ENCODE measurements around the gene DAB2IP.

The DAB2IP gene

DNA sequence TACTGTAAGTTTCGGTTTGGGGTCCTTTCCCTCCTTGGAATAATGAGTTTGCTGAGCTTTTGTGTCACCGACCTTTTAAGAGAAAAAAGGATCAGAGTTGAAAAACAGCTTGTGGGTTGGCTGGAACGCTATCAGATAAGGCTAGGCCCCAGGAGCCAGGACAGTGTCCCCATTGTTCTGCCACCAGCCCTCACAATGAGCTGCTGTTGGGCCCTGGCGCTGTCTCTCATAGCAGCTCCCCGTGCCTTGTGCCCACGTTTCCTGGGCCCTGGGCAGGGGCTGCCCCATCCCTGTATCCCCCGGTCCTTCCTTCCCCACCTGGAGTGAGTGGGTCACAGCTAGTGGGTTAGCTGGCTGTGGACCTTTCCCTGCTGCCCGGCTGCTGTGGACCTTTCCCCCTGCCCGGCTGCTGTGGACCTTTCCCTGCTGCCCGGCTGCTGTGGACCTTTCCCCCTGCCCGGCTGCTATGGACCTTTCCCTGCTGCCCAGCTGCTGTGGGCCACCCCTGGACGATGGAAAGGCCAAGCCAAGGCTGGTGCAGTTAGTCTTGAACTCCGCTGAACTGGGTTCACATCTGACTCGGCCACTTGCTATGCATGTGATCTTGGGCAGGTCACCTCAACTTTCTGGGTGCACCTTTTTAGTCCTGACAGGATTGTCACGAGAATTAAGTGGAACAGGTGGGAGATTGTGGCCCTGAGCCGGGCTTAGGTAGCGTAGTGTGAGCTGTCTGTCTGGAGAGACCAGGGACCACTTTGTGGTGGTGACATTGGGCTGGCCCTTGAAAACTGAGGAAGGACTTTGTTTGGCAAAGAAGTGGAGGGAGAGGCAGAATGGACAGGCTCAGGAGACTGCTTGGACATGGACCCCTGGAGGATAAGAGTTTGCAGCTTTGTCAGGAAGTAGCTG lies 99.5 kb downstream of the DAB2IP start:
- H3K27ac Mint-ChIP-seq = no peak overlapping the region
- no peak overlapping the region for H3K4me3 Mint-ChIP-seq
- H3K36me3 Mint-ChIP-seq = no peaks in the 10 kb centered on the region
- H3K4me1 Mint-ChIP-seq = peaks cover 16% of the 10 kb centered on the region
- H3K27me3 Mint-ChIP-seq = no peaks in the 10 kb centered on the region
- H3K9me3 Mint-ChIP-seq = no peaks in the 10 kb centered on the region

GRCh38 chr9:121751686-121752445 lies 100.4 kb downstream of the DAB2IP start:
- Mint-ChIP-seq H3K4me3 (no peak overlapping the region), H3K4me1 (peaks cover 12% of the 10 kb centered on the region), H3K27ac (no peak overlapping the region), H3K9me3 (no peaks in the 10 kb centered on the region), H3K27me3 (no peaks in the 10 kb centered on the region), H3K36me3 (no peaks in the 10 kb centered on the region)

DNA sequence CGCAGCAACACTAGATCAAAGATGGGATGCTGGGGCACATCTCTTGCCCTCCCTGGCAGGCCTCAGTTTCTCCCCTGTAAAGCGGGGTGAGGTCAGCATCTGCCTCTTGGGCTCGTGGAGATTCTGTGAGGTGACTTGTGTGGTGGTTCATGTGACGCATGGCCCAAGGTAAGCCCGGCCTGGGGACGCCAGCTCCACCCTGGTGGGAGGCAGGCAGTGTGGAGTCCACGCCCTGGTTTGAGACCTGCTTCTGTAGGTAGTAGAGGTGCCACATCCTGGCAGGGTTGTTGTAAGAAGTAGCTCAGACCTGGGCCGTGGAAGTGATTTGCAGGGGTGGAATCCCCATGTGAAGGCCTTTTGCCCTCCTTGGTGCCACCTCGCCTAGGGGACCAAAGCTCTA lies 101.5 kb downstream of the DAB2IP start:
- Mint-ChIP-seq H3K4me3 (no peak overlapping the region), H3K36me3 (no peaks in the 10 kb centered on the region), H3K4me1 (peaks cover 7% of the 10 kb centered on the region), H3K9me3 (no peaks in the 10 kb centered on the region), H3K27me3 (no peaks in the 10 kb centered on the region), H3K27ac (no peak overlapping the region)

GRCh38 chr9:121753802-121754654 lies 102.6 kb downstream of the DAB2IP start:
- Mint-ChIP-seq H3K9me3 (no peaks in the 10 kb centered on the region), H3K36me3 (no peaks in the 10 kb centered on the region), H3K4me3 (no peak overlapping the region), H3K4me1 (no peaks in the 10 kb centered on the region), H3K27me3 (no peaks in the 10 kb centered on the region), H3K27ac (no peak overlapping the region)

- no peak overlapping the region for H3K27ac Mint-ChIP-seq
- H3K36me3 Mint-ChIP-seq = no peaks in the 10 kb centered on the region
Measured at GRCh38 chr9:121754655-121755436, 103.4 kb downstream of the DAB2IP start.

GRCh38 chr9:121755581-121755980 lies 104.1 kb downstream of the DAB2IP start:
- Mint-ChIP-seq H3K27ac (no peak overlapping the region), H3K27me3 (no peaks in the 10 kb centered on the region), H3K4me1 (no peaks in the 10 kb centered on the region), H3K9me3 (no peaks in the 10 kb centered on the region), H3K36me3 (no peaks in the 10 kb centered on the region), H3K4me3 (no peak overlapping the region)

More at GRCh38 chr9:121754655-121755436, 103.4 kb downstream of the DAB2IP start:
- no peak overlapping the region for H3K4me3 Mint-ChIP-seq
- no peaks in the 10 kb centered on the region for H3K27me3 Mint-ChIP-seq
- no peaks in the 10 kb centered on the region for H3K4me1 Mint-ChIP-seq
- H3K9me3 Mint-ChIP-seq = no peaks in the 10 kb centered on the region

DNA sequence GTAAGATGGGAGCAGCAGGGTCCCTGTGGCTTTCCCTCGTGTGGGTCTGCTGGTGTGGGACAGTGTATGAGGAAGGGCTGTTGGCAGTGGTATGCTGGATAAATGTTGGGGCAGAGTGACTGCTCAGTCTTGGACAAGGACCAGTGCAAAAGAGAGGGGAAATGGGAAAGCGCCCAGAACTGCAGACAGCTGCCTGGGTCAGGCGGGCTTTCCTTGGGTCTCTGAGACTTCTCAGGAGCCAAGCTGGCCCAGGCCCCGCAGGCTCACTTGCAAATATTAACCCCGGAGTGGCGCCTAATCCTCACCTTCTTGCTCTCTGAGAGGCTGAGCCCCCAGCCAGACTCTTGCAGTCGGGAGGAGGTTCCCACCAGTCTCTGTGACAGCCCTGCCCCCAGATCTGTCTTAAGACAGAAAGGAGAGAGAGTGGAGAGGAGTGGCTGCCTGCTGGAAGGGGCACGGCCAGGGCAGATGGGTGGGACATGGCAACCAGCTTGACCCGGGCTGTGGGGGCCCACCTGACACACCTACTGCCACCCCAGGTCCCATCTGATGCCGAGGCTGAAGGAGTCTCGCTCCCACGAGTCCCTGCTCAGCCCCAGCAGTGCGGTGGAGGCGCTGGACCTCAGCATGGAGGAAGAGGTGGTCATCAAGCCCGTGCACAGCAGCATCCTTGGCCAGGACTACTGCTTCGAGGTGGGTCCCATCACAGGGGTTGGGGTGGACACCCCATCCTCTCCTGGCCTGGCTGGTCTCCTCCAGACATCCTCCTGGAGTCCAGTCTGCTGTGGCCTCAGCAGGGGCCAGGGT lies 105.2 kb downstream of the DAB2IP start:
- Mint-ChIP-seq H3K4me1 (no peaks in the 10 kb centered on the region), H3K4me3 (no peak overlapping the region), H3K9me3 (no peaks in the 10 kb centered on the region), H3K27me3 (no peaks in the 10 kb centered on the region), H3K36me3 (no peaks in the 10 kb centered on the region), H3K27ac (no peak overlapping the region)

- Mint-ChIP-seq H3K4me3 (no peak overlapping the region), H3K27me3 (no peaks in the 10 kb centered on the region), H3K27ac (no peak overlapping the region), H3K36me3 (no peaks in the 10 kb centered on the region), H3K4me1 (no peaks in the 10 kb centered on the region), H3K9me3 (no peaks in the 10 kb centered on the region)
Measured at GRCh38 chr9:121757281-121757585, 105.8 kb downstream of the DAB2IP start.

DNA sequence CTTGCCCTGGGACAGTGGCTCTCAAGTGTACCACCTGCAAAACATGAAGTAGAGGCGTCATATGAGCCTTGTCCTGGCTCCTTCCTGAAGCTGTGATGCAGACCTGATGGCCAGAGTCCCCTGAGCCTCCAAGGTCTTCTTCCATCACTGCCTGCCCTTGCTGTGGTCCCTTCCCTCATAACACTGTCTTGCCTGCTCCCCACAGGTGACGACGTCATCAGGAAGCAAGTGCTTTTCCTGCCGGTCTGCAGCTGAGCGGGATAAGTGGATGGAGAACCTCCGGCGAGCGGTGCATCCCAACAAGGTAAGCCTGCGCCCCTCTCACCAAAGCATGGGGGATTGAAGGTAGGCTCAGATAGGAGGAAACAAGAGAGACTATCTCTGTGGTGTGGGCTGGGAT lies 107.3 kb downstream of the DAB2IP start:
- H3K27me3 Mint-ChIP-seq = no peaks in the 10 kb centered on the region
- H3K9me3 Mint-ChIP-seq = no peaks in the 10 kb centered on the region
- H3K4me3 Mint-ChIP-seq = no peak overlapping the region
- H3K4me1 Mint-ChIP-seq = no peaks in the 10 kb centered on the region
- H3K27ac Mint-ChIP-seq = no peak overlapping the region
- no peaks in the 10 kb centered on the region for H3K36me3 Mint-ChIP-seq

- no peak overlapping the region for H3K4me3 Mint-ChIP-seq
- no peaks in the 10 kb centered on the region for H3K9me3 Mint-ChIP-seq
- no peak overlapping the region for H3K27ac Mint-ChIP-seq
- H3K36me3 Mint-ChIP-seq = no peaks in the 10 kb centered on the region
- H3K27me3 Mint-ChIP-seq = no peaks in the 10 kb centered on the region
- no peaks in the 10 kb centered on the region for H3K4me1 Mint-ChIP-seq
Measured at GRCh38 chr9:121759996-121760395, 108.6 kb downstream of the DAB2IP start.

GRCh38 chr9:121760571-121760970 lies 109.1 kb downstream of the DAB2IP start:
- Mint-ChIP-seq H3K27ac (no peak overlapping the region), H3K27me3 (no peaks in the 10 kb centered on the region), H3K9me3 (no peaks in the 10 kb centered on the region), H3K4me1 (no peaks in the 10 kb centered on the region), H3K36me3 (no peaks in the 10 kb centered on the region), H3K4me3 (no peak overlapping the region)

- Mint-ChIP-seq H3K9me3 (no peaks in the 10 kb centered on the region), H3K4me1 (no peaks in the 10 kb centered on the region), H3K27me3 (no peaks in the 10 kb centered on the region), H3K27ac (no peak overlapping the region), H3K36me3 (no peaks in the 10 kb centered on the region), H3K4me3 (no peak overlapping the region)
Measured at GRCh38 chr9:121763131-121763530, 111.7 kb downstream of the DAB2IP start.

GRCh38 chr9:121763561-121764370 lies 112.3 kb downstream of the DAB2IP start:
- H3K27ac Mint-ChIP-seq = no peak overlapping the region
- no peak overlapping the region for H3K4me3 Mint-ChIP-seq
- no peaks in the 10 kb centered on the region for H3K4me1 Mint-ChIP-seq

DNA sequence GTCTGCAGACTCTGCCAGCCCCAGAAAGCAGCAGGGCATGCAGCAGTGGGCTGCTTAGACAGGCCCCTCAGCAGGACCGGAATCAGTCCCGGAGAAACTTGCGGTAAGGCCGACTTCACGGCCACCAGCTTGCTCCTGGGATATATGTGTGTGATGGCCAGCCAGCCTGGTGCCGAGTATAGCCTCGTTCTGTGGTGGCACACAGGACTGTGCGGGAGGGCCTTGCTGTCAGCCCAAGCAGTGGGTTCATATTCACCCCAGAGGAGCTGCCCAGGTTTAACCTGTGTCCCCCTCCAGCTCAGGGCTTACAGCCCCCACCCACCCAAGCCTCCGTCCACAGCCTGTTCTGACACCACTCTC lies 112.9 kb downstream of the DAB2IP start:
- Mint-ChIP-seq H3K4me1 (no peaks in the 10 kb centered on the region), H3K36me3 (no peaks in the 10 kb centered on the region), H3K9me3 (no peaks in the 10 kb centered on the region), H3K4me3 (no peak overlapping the region), H3K27ac (no peak overlapping the region), H3K27me3 (no peaks in the 10 kb centered on the region)

More at GRCh38 chr9:121763561-121764370, 112.3 kb downstream of the DAB2IP start:
- H3K36me3 Mint-ChIP-seq = no peaks in the 10 kb centered on the region
- no peaks in the 10 kb centered on the region for H3K27me3 Mint-ChIP-seq
- H3K9me3 Mint-ChIP-seq = no peaks in the 10 kb centered on the region

All from activated naive CD4-positive, alpha-beta T cell treated with anti-CD3 and anti-CD28 coated beads, Interleukin-2, amount 50 U/mL, for 24 hours (primary cell).